K562 (cell line): ENCODE data around the gene SHANK1. TPM values are rescaled to one million over a fixed set of nuclear protein-coding genes. Genes with fewer than 3 reads are reported as not detected.

Experiments
- ADNP ChIP-seq: fragments of 200-800 bp; sonication (Bioruptor generic); IDR thresholded peaks from 2 replicates; pipeline ENCODE4 v1.6.1; 2016; ENCODE audit warnings: missing genetic modification characterization, missing compliant biosample characterization
- C11orf30 ChIP-seq: fragments of 450-650 bp; IDR thresholded peaks from 2 replicates; pipeline ENCODE4 v1.6.1; 2016; ENCODE audit warnings: low read depth, mild to moderate bottlenecking
- CCNT2 ChIP-seq: IDR thresholded peaks from 2 replicates; pipeline ENCODE4 v1.6.1; 2011; ENCODE audit warnings: borderline replicate concordance, low read depth, mild to moderate bottlenecking, moderate library complexity, mixed read lengths, low read length; ENCODE audit not compliant: insufficient read length; ENCODE audit errors: extremely low read depth
- DPF2 ChIP-seq: fragments of 450-650 bp; IDR thresholded peaks from 2 replicates; pipeline ENCODE4 v1.6.1; 2016
- EGR1 ChIP-seq: fragments of 450-650 bp; conservative IDR thresholded peaks from 2 replicates; pipeline ENCODE4 v1.6.1; 2017; ENCODE audit warnings: mild to moderate bottlenecking
- FOS ChIP-seq: IDR thresholded peaks from 3 replicates; pipeline ENCODE4 v1.6.1; 2011; ENCODE audit not compliant: insufficient read length; ENCODE audit errors: extremely low read depth
- KLF1 ChIP-seq: fragments of 450-650 bp; IDR thresholded peaks from 2 replicates; pipeline ENCODE4 v1.6.1; 2016; ENCODE audit warnings: missing genetic modification characterization, missing compliant biosample characterization
- LCOR ChIP-seq: sonication (generic); formaldehyde crosslinking; IDR thresholded peaks from 2 replicates; pipeline ENCODE4 v1.8.0; 2022; ENCODE audit warnings: mild to moderate bottlenecking, missing genetic modification reagents
- MIER1 ChIP-seq: fragments of 450-650 bp; IDR thresholded peaks from 2 replicates; pipeline ENCODE4 v1.6.1; 2016; ENCODE audit warnings: antibody characterized with exemption, mild to moderate bottlenecking, low read depth
- NCOA2 ChIP-seq, 2 experiments: fragments of 450-650 bp; IDR thresholded peaks; 2 replicates each; pipeline ENCODE4 v1.6.1; 2018; ENCODE audit warnings: mild to moderate bottlenecking in 2 of 2, moderate library complexity in 1 of 2; ENCODE audit not compliant: partially characterized antibody in 2 of 2
- NFYB ChIP-seq: IDR thresholded peaks from 2 replicates; pipeline ENCODE4 v1.6.1; 2011; ENCODE audit warnings: mild to moderate bottlenecking, moderate library complexity; ENCODE audit not compliant: insufficient read length; ENCODE audit errors: extremely low read depth
- PCBP1 ChIP-seq: fragments of 200-400 bp; formaldehyde crosslinking; IDR thresholded peaks from 2 replicates; pipeline ENCODE4 v1.6.1; 2018; ENCODE audit warnings: mild to moderate bottlenecking, low read depth, low read length; ENCODE audit not compliant: poor library complexity, severe bottlenecking
- POLR3A ChIP-seq: IDR thresholded peaks from 2 replicates; pipeline ENCODE4 v1.6.1; 2011; ENCODE audit warnings: borderline replicate concordance, mild to moderate bottlenecking, moderate library complexity; ENCODE audit not compliant: insufficient read length, insufficient read depth; ENCODE audit errors: extremely low read depth
- PTTG1 ChIP-seq: fragments of 450-650 bp; IDR thresholded peaks from 2 replicates; pipeline ENCODE4 v1.6.1; 2016; ENCODE audit warnings: low read depth, mild to moderate bottlenecking, missing genetic modification characterization, missing compliant biosample characterization
- RAD21 ChIP-seq, 2 experiments: fragments of 250-450 bp in 1 of 2; fragments of 450-650 bp in 1 of 2; sonication (Bioruptor Pico) in 1 of 2; formaldehyde crosslinking in 1 of 2; IDR thresholded peaks in 1 of 2; conservative IDR thresholded peaks in 1 of 2; 2 replicates each; pipeline versions ENCODE4 v1.4.0 to v1.8.0; 2020 to 2022; ENCODE audit warnings: mild to moderate bottlenecking in 2 of 2, moderate library complexity in 1 of 2
- RBFOX2 ChIP-seq: fragments of 200-400 bp; formaldehyde crosslinking; IDR thresholded peaks from 2 replicates; pipeline ENCODE4 v1.6.1; 2017; ENCODE audit warnings: low read depth, mild to moderate bottlenecking, low read length, moderate library complexity
- RHOXF2B ChIP-seq: fragments of 250-450 bp; sonication (Bioruptor Pico); conservative IDR thresholded peaks from 2 replicates; pipeline ENCODE4 v1.5.1; 2021
- SIN3B ChIP-seq: fragments of 450-650 bp; IDR thresholded peaks from 2 replicates; pipeline ENCODE4 v1.6.1; 2017; ENCODE audit warnings: low read depth, mild to moderate bottlenecking, moderate library complexity
- ZNF311 ChIP-seq: fragments of 250-450 bp; sonication (Bioruptor Pico); IDR thresholded peaks from 2 replicates; pipeline ENCODE4 v1.4.0; 2020; ENCODE audit warnings: mild to moderate bottlenecking, moderate library complexity
- polyA plus RNA-seq, 8 experiments: library from polyadenylated mRNA; depleted of rRNA in 4 of 8; stranded (reverse) in 5 of 8; unstranded in 3 of 8; fragments of >200 nt; fragmentation: Nextera tagmentation in 2 of 8; fragmentation: Illumina TruSeq in 1 of 8; extraction: Ambion mirVana in 2 of 8; extraction: Trizol in 1 of 8; gene quantifications; 2 replicates each; pipeline versions ENCODE4 v1.2.1 to v1.2.3, GENCODE V29; 2011 to 2014; ENCODE audit warnings: inconsistent platforms in 1 of 8, missing spikeins in 1 of 8
- total RNA-seq, 7 experiments: library from RNA; depleted of rRNA in 6 of 7; stranded (reverse); fragments of >200 nt in 6 of 7; fragmentation: Illumina TruSeq in 2 of 7; extraction: Trizol in 2 of 7; gene quantifications; 2 replicates each; pipeline versions ENCODE4 v1.2.1 to v1.2.3, GENCODE V29; 2011 to 2021; ENCODE audit warnings: low replicate concordance in 1 of 7
- TF ChIP-seq, protein P1 (sequence below): fragments of 250-450 bp; sonication (Bioruptor Pico); IDR thresholded peaks from 2 replicates; pipeline ENCODE4 v1.8.0; 2022; ENCODE audit warnings: inconsistent platforms
- TF ChIP-seq, protein P2 (sequence below), 2 experiments: fragments of 150-350 bp in 1 of 2; IDR thresholded peaks; 2 replicates each; pipeline ENCODE4 v1.6.1; 2012 to 2016; ENCODE audit warnings: low read depth in 2 of 2, low read length in 2 of 2, mild to moderate bottlenecking in 1 of 2, moderate library complexity in 1 of 2
- TF ChIP-seq, protein P3 (sequence below): fragments of 450-650 bp; IDR thresholded peaks from one replicate; pipeline ENCODE4 v1.6.1; 2018; ENCODE audit warnings: mild to moderate bottlenecking, moderate library complexity; ENCODE audit not compliant: partially characterized antibody

Gene SHANK1
- total and polyA plus RNA-seq, 9 of the 15 experiments (the other 6 are each of a cell fraction or from before 2014, with no cell fraction given), result 0.33 to 1.3 (median 0.55) TPM; not detected in 2

DNA sequence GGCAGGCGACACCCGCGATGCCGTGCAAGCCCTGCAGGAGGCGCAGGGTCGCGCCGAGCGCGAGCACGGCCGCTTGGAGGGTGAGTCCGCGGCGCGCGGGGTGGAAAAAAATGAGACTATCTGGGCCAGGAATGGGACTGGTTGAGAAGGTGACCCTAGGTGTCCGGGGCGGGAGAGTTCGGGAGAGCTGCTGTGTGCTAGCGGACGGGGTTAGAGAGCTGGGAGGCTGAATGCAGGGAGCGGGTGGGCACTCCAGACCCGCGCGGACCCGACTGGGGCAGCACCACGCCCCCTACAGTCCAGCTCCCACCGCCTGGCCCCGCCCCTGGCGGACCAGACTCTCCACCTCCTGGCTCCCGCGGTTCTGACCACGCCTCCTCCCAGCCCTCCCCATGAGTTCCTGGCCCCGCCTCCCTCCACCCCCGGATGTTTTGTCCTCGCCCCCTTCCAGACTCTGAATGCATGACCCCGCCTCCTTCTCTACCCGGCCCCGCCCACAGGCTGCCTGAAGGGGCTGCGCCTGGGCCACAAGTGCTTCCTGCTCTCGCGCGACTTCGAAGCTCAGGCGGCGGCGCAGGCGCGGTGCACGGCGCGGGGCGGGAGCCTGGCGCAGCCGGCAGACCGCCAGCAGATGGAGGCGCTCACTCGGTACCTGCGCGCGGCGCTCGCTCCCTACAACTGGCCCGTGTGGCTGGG, 5.1 kb upstream of the SHANK1 start (continued):
- TF ChIP-seq POLR3A (no peak), ADNP (tag) (no peak), NCOA2 (IDR thresholded peaks at IDR 0.05; ENCODE audit: partially characterized antibody in 2 of 2) (no peak), SIN3B (no peak), PTTG1 (no peak), PCBP1 (peak; percentile 76), ZNF311 (CRISPR knock-in tag) (no peak), EGR1 (peak; percentile 94), RAD21 (CRISPR knock-in tag; conservative IDR thresholded peaks at IDR 0.05 in 1 of 2, IDR thresholded peaks at IDR 0.05 in 1 of 2) (peak; percentile 82 to 83), CCNT2 (peak; percentile 84), RBFOX2 (peak; percentile 94), FOS (no peak), LCOR (CRISPR knock-in tag) (no peak), DPF2 (peak; percentile 58; the same call in 1 of the 2 replicates), NFYB (no peak), KLF1 (tag) (no peak), C11orf30 (no peak; the same call in 1 of the 2 replicates), RHOXF2B (no peak), MIER1 (no peak)
- TF ChIP-seq, protein P1, sequence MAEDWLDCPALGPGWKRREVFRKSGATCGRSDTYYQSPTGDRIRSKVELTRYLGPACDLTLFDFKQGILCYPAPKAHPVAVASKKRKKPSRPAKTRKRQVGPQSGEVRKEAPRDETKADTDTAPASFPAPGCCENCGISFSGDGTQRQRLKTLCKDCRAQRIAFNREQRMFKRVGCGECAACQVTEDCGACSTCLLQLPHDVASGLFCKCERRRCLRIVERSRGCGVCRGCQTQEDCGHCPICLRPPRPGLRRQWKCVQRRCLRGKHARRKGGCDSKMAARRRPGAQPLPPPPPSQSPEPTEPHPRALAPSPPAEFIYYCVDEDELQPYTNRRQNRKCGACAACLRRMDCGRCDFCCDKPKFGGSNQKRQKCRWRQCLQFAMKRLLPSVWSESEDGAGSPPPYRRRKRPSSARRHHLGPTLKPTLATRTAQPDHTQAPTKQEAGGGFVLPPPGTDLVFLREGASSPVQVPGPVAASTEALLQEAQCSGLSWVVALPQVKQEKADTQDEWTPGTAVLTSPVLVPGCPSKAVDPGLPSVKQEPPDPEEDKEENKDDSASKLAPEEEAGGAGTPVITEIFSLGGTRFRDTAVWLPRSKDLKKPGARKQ (CRISPR knock-in tag), result no peak
- TF ChIP-seq, protein P2, sequence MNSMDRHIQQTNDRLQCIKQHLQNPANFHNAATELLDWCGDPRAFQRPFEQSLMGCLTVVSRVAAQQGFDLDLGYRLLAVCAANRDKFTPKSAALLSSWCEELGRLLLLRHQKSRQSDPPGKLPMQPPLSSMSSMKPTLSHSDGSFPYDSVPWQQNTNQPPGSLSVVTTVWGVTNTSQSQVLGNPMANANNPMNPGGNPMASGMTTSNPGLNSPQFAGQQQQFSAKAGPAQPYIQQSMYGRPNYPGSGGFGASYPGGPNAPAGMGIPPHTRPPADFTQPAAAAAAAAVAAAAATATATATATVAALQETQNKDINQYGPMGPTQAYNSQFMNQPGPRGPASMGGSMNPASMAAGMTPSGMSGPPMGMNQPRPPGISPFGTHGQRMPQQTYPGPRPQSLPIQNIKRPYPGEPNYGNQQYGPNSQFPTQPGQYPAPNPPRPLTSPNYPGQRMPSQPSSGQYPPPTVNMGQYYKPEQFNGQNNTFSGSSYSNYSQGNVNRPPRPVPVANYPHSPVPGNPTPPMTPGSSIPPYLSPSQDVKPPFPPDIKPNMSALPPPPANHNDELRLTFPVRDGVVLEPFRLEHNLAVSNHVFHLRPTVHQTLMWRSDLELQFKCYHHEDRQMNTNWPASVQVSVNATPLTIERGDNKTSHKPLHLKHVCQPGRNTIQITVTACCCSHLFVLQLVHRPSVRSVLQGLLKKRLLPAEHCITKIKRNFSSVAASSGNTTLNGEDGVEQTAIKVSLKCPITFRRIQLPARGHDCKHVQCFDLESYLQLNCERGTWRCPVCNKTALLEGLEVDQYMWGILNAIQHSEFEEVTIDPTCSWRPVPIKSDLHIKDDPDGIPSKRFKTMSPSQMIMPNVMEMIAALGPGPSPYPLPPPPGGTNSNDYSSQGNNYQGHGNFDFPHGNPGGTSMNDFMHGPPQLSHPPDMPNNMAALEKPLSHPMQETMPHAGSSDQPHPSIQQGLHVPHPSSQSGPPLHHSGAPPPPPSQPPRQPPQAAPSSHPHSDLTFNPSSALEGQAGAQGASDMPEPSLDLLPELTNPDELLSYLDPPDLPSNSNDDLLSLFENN (IDR thresholded peaks at IDR 0.05; ENCODE audit: low read depth in 2 of 2, low read length in 2 of 2), result no peak
- TF ChIP-seq, protein P3, sequence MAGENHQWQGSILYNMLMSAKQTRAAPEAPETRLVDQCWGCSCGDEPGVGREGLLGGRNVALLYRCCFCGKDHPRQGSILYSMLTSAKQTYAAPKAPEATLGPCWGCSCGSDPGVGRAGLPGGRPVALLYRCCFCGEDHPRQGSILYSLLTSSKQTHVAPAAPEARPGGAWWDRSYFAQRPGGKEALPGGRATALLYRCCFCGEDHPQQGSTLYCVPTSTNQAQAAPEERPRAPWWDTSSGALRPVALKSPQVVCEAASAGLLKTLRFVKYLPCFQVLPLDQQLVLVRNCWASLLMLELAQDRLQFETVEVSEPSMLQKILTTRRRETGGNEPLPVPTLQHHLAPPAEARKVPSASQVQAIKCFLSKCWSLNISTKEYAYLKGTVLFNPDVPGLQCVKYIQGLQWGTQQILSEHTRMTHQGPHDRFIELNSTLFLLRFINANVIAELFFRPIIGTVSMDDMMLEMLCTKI, result no peak
